Left kidney (tissue), 2 donors: ENCODE data around the gene INPP5K. TPM values are rescaled to one million over a fixed set of nuclear protein-coding genes. Genes with fewer than 3 reads are reported as not detected.
"Not testable (repeated sequence)": the region's sequence is repeated elsewhere in the genome, so short reads cannot be mapped to it uniquely, and the experiment has no call there.

Source experiments
- DNase-seq: peaks from one replicate; pipeline ENCODE4 v3.0.0-alpha.2; 2013
- polyA plus RNA-seq: library from polyadenylated mRNA; unstranded; fragments of 120-200 nt; gene quantifications from one replicate; pipeline ENCODE4 v1.2.1, GENCODE V29; 2013; ENCODE audit not compliant: insufficient read length

The INPP5K gene
- polyA plus RNA-seq, 1 donor, result 19.0 TPM

DNA sequence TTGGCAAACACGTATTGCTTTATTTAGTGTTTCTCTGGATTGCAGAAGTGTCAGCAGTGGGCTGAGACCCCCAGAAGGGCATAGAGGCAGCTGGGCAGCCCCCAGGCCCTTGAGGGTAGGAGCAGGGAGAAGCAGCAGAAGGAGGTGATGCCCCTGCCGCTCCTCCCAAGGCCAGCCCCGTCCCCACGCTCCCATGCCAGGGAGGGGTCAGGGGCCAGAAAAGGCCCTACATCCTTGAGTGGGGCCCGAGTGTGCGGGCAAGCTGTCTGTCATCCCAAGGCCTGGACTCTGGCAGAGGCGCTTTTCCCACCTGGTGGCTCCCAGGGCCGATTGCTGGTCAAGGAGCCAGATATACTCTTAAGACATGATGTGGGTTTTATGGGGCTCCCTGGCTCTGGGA lies 52.2 kb downstream of the INPP5K start:
- no peak for DNase-seq

DNA sequence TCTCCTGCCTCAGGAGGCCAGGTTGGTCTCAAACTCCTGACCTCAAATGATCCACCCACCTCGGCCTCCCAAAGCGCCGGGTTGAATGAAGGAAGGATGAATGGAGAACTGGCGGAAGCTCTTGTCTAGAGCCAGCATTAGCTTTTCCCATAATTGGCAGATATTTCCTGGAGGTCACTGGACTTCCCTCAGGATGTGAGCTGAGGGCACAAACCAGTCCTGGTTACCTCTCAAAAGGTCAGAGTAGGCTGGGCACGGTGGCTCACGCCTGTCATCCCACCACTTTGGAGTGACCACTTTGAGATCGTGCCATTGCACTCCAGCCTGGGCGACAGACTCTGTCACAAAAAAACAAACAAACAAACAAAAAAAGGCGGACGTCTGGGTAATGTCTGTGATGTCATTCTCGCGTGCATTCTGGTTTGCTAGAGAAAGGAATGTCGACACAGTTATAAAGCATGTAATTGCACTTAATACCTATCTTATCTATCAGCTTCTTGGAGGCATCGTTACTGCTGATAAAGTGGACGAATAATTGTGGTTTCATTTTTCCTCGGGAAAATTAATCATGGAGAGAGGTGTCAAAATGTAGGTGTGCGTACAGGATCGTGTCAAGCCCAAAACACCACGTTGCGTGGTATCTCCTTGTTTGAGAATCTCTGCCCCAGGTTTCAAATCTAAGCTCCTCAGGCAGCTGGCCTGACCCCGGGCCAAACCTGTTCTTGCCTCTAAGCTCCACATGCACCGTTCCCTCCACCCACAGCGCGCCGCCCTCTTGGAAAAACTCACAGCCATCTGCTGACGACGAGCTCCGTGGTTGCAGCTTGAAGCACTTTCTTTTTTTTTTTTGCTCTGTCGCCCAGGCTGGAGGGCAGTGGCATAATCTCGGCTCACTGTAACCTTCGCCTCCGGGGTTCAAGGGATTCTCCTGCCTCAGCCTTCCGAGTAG lies 54.0 kb downstream of the INPP5K start:
- no peak for DNase-seq

DNA sequence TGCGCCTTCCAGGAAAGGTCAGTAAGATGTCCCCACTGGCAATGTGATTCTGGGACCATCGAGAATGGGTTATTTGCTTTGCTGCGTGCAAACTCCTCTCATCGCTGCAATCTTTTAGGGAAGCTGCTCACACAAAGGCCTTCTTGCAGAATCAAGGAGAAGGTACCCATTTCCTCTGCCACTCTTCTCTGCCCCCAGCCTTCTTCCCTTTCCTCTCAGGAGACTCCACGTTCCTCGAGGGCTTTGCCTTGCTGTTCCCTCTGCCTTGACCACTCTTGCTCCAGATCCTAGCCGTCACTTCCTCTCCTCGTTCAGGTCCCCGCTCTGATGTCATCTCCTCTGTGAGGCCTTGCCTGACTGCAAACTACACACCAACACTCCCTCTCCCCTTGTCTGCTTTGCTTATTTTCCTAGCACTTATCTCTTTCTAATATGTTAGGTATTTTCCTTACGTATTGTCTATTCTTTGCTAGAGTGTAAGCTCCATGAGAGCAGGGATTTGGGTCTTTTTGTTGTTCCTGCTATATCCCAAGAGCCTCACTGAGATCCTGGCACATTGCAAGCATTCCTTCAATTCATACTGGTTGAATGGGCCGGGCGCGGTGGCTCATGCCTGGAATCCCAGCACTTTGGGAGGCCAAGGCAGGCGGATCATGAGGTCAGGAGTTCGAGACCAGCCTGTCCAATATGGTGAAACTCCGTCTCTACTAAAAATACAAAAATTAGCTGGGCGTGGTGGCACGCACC lies 55.0 kb downstream of the INPP5K start:
- DNase-seq, result no peak

DNA sequence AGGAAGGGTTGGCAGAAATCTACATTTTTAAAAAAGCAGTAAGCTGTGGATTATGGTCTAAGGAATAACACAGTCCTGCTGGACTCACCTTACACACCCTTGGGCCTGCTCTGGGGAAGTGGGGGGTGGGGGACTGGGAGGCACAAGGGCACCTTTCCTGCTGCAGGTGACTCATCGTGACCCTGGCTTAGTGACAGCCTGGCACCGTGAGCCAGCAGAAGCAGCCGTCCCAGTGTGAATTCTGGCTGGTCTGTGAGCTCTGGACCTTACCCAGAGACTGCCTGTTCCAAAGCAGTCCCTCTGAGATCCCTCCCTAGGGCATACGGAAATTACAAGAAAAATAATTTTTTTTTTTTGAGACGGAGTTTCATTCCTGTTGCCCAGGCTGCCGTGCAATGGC lies 56.2 kb downstream of the INPP5K start:
- DNase-seq, result no peak

DNA sequence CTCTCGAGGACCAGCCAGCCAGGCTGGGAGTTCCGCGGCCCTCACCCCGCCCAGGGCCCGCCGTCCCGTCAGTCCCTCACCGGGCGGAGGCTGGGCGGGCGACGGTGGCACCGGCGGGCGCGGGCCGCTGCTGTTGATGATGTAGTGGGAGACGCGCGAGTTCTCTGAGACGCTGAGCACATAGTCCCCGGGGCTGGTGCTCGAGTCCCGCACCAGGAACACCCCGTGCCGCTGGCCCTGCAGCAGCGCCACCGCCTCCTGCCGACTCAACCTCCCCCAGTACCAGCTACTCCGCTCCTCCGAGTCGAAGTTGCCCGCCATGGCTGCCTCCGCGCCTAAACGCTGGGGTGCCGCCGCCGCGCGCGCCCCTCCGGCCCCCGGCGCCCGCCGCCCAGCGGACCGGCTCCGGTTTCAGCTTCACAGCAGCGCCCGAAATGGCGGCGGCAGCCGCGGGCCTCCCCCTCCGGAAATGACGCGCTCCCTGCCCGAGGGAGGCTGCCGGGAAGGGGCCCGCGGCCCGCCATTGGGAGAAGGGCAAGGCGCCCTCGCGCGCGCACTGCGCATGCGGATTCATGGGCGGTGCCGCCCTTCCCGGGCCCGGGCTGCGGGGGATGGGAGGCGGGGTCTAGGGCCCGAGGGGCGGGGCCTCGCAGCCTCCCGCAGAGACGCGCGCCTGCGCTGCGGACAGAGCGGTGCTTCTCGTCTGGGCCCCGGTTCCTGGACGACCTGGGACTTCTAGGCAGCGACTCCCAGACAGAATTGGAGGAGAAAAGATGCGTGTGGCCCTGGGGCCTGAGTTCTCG lies 60.4 kb downstream of the INPP5K start, which contains the start of gene CRK:
Gene CRK, minus strand, starts transcription at position 436 of the 803 bp plus-strand sequence. Its CDS starts 115 bp downstream, at position 321.
- peak; percentile 97 for DNase-seq

DNA sequence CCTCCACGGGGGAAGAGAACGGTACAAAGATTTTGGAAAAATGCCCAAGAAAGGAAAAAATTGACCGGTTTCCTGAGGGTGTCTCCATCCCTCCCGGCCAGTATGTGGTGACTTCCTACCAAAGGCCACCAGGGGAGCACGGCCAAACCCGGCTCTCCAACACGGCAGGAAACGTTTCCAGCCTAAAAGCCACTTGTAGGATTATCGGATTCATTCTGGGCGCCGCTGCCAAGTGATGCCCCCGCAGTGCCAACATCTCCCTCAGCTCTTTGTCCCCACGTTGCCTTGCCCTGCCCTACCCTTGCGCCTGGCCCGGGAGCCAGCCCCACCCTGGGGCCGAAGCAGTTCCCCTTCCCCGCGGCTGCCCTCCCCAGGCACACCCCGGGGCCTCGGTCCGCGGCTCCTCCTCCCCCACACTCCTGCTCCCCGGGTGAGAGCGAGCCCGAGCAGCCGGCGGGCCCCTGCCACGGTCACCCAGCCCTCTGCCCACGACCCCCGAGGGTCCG lies 61.1 kb downstream of the INPP5K start:
- no peak for DNase-seq

DNA sequence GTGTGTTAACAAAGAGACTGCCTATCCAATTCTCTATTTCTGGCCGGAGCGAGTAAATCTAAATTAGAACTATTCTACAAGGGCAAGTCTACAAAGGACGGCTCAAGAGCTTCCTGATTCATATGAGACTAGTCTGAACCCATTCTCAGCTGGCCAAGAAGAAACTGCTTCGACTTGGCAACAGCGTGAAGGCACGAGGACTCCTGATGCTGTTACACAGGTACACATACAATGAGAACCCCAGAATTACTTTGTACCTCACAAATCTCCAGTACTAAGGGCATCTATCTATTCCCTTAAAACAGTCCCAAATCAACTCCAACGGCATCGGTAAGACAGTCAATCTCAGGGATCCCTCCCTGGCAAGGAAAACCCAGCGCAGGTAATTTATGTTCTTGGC lies 61.9 kb downstream of the INPP5K start:
- no peak for DNase-seq

DNA sequence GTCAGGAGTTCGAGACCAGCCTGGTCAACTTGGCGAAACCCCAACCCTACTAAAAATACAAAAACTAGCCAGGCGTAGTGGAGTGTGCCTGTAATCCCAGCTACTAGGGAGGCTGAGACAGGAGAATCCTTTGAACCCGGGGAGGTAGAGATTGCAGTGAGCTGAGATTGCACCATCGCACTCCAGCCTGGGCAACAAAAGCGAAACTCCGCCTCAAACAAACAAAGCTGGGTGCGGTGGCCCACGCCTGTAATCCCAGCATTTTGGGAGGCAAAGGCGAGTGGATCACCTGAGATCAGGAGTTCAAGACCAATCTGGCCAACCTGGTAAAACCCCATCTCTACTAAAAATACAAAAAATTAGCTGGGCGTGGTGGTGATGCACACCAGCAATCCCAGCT lies 62.7 kb downstream of the INPP5K start:
- not testable (repeated sequence) for DNase-seq

DNA sequence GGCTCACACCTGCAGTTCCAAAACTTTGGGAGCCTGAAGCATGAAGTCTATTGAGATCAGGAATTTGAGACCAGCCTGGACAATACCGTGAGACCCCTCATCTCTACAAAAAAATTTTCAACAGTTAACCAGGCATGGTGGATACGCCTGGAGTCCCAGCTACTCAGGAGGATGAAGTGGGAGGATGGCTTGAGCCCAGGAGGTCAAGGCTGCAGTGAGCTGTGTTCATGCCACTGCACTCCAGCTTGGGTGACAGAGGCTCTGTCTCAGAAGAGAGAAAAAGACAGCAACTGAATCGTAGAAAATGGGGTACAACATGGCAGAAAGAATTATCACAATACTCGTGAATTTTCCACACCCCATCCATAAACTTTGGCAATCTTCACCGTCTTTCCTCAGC lies 63.6 kb downstream of the INPP5K start:
- DNase-seq, result no peak

DNA sequence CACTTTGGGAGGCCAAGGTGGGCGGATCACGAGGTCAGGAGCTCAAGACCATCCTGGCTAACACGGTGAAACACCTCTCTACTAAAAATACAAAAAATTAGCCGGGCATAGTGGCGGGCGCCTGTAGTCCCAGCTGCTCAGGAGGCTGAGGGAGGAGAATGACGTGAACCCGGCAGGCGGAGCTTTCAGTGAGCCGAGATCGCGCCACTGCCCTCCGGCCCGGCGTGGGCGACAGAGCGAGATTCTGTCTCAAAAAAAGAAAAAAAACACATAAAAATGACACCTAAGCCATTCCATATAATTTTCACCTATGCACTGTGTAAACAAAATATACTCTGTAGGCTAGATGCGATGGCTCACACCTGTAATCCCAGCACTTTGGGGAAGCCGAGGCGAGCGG lies 66.2 kb downstream of the INPP5K start:
- DNase-seq, result not testable (repeated sequence)

DNA sequence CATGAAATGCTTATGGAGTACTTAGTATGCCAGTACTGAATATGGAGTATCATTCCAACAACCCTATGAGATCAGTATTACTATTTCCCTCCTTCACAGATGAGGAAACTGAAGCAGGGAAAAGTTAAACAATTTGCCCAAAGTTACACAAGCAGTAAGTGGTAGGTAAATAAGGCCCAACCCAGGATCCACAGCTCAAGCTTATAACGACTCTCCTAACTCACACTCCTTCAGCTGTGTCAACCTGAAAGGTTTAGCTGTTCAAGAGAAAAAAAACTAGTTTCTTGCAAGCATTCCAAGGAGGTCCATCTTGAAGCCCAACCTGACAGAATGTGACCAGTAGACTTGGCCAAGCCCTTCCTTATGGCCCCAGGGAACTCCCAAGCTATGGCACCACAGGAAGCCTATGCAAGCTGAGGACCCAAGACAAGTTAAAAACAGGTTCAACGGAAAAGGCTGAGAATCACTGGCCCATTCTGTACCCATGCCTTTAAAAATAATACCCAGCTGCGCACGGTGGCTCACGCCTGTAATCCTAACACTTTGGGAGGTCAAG lies 66.9 kb downstream of the INPP5K start:
- DNase-seq, result no peak

DNA sequence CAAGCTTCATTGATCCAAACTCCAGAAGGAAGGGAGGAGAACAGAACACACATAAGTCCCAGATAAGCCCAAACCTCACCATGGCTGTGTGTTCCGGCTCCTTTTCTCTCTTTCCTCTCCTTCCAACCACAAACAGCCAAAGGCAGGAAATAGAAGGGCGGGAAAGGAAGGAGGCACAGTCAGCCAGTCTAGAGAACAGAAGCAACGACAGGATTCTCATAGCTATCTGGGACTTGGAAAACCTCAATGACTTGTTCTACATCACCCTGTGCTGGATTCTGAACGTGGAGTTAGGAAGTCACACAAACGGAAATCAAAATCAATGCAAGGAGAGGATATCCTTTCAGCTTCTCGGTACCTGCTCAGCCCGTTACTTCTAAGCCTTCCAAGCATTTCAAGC lies 69.4 kb downstream of the INPP5K start:
- no peak for DNase-seq

DNA sequence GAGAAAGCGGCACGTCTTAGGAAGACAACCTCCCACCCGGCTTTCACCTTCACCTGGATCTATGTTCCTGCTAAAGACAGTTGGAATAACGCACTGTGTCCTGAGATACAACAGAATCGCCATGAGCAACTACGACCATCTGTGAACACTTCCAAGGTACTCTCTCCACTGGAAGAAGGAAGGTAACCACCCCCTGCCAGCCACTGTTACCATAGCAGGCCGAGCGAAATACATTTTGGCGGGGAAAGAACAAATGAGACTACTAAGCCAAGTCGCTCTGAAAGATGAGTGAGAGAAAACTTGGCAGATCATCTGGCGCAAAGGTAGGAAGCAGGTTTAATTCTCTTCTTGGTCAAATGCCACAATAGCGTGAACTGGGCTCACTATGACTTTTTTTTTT lies 70.2 kb downstream of the INPP5K start:
- no peak for DNase-seq

DNA sequence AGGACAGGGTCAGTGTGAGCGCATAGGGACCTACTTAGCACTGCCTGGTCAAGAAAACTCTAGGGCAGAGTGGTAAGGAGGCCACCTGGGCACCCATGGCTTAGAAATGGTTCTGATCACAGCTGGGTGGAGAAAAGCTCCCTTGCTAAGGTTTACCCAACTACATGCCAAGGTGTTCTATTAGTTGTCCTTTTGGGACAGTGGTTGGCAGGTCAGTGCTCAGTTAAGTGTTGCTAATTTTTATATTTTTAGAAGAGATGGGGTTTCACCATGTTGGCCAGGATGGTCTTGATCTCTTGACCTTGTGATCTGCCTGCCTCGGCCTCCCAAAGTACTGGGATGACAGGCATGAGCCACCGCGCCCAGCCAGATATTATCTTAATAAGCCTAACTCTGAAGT lies 70.7 kb downstream of the INPP5K start:
- DNase-seq, result not testable (repeated sequence)

Other genes starting within 250 kb of the INPP5K start
- gene BHLHA9, start 246.2 kb downstream of the INPP5K start, polyA plus RNA-seq, result not detected
- gene TRARG1, start 236.9 kb downstream of the INPP5K start, polyA plus RNA-seq, result not detected
- gene YWHAE, start 116.4 kb downstream of the INPP5K start, polyA plus RNA-seq, result 1,129 TPM
- 62.2 TPM for gene CRK, start 60.4 kb downstream of the INPP5K start, polyA plus RNA-seq
- gene MYO1C, start 23.9 kb downstream of the INPP5K start, polyA plus RNA-seq, result 61.1 TPM
- gene PITPNA, start 46.2 kb upstream of the INPP5K start, polyA plus RNA-seq, result 87.8 TPM
- gene SLC43A2, start 112.2 kb upstream of the INPP5K start, polyA plus RNA-seq, result 27.1 TPM
- 6.3 TPM for gene SCARF1, start 129.1 kb upstream of the INPP5K start, polyA plus RNA-seq
- 2.8 TPM for gene RILP, start 133.3 kb upstream of the INPP5K start, polyA plus RNA-seq
- 360 TPM for gene PRPF8, start 168.3 kb upstream of the INPP5K start, polyA plus RNA-seq
- 6.7 TPM for gene TLCD2, start 193.8 kb upstream of the INPP5K start, polyA plus RNA-seq
- 14.4 TPM for gene WDR81, start 208.1 kb upstream of the INPP5K start, polyA plus RNA-seq
- 68.8 TPM for gene SERPINF2, start 226.3 kb upstream of the INPP5K start, polyA plus RNA-seq
- 169 TPM for gene SERPINF1, start 245.4 kb upstream of the INPP5K start, polyA plus RNA-seq